ENCODE measurements around the gene CENATAC. TPM values are rescaled to one million over a fixed set of nuclear protein-coding genes. Genes with fewer than 3 reads are reported as not detected.

CENATAC gene
- total and polyA plus RNA-seq, 4 donors = 6.0 to 33.6 (median 13.2) TPM

DNA sequence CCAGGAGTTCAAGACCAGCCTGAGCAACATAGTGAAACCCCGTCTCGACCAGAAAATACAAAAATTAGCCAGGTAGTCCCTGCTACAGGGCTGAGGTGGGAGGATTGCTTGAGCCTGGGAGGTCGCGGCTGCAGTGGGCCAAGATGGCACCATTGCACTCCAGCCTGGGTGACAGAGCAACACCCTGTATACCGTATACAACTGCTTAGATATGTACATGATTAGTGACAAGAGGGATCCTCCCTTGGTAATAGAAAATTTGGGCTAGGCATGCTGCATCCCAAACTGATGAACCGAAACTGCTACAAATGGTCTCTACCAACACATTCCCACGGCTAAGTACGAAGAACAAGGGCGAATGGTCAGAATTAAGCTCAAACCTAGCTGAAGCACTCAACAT, 45.0 kb downstream of the CENATAC start:
- Histone ChIP-seq H3K36me3 (ENCODE audit: control insufficient read depth in 4 of 4, insufficient read depth in 3 of 4, low read depth in 1 of 4, low read length in 3 of 4) (peaks cover 16 to 32% (median 19%) of the 10 kb centered on the region in 4 donors), H3K4me3 (ENCODE audit: low read depth in 1 of 3, low read length in 3 of 3) (no peak overlapping the region), H3K27ac (ENCODE audit: low read depth in 1 of 2, low read length in 2 of 2) (no peak overlapping the region), H3K27me3 (ENCODE audit: control insufficient read depth in 4 of 4, insufficient read depth in 4 of 4, low read length in 3 of 4) (no peaks in the 10 kb centered on the region), H3K9me3 (ENCODE audit: control insufficient read depth in 4 of 4, low read length in 3 of 4) (no peaks in the 10 kb centered on the region), H3K9ac (ENCODE audit: low read depth in 1 of 2, low read length in 2 of 2) (no peak overlapping the region), H3K4me1 (ENCODE audit: control insufficient read depth in 4 of 4, insufficient read depth in 4 of 4, low read length in 3 of 4) (no peaks in the 10 kb centered on the region)
- WGBS = 84% methylated on average over 9 of the region's 9 CpGs
- no peak for TF ChIP-seq RAD21 (IDR thresholded peaks at IDR 0.05)
- DNase-seq (ENCODE audit: low spot score) = no peak

DNA sequence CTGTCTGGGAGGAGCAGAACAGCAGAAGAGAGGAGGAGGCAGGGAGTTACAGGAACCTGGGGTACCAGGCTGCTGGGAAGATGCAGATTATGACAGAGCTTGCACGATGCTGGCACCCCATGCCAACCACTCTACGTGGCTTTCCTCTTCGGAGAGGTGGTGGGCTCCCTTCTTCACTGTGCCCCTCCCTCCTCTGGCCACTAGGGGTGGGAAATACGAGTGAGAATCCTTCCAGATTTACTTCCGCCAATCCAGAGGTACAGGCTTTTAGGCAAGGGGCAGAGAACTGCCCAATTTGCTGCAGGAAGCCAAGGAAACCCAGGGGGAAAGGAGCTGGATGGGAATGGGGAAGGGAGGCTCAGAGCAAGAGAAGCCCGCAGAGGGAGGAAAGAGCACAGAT, 46.8 kb downstream of the CENATAC start:
- Histone ChIP-seq H3K27ac (ENCODE audit: low read depth in 1 of 2, low read length in 2 of 2) (no peak overlapping the region), H3K36me3 (ENCODE audit: control insufficient read depth in 4 of 4, insufficient read depth in 3 of 4, low read depth in 1 of 4, low read length in 3 of 4) (peaks cover 24 to 50% (median 35%) of the 10 kb centered on the region in 4 donors), H3K9ac (ENCODE audit: low read depth in 1 of 2, low read length in 2 of 2) (no peak overlapping the region), H3K27me3 (ENCODE audit: control insufficient read depth in 4 of 4, insufficient read depth in 4 of 4, low read length in 3 of 4) (no peaks in the 10 kb centered on the region), H3K4me1 (ENCODE audit: control insufficient read depth in 4 of 4, insufficient read depth in 4 of 4, low read length in 3 of 4) (no peaks in the 10 kb centered on the region), H3K9me3 (ENCODE audit: control insufficient read depth in 4 of 4, low read length in 3 of 4) (no peaks in the 10 kb centered on the region), H3K4me3 (ENCODE audit: low read depth in 1 of 3, low read length in 3 of 3) (no peak overlapping the region)
- TF ChIP-seq SP1 (IDR thresholded peaks at IDR 0.05) (no peak), NR2F2 (IDR thresholded peaks at IDR 0.05) (no peak), HNF4G (IDR thresholded peaks at IDR 0.05) (no peak)
- TF ChIP-seq, protein P1, sequence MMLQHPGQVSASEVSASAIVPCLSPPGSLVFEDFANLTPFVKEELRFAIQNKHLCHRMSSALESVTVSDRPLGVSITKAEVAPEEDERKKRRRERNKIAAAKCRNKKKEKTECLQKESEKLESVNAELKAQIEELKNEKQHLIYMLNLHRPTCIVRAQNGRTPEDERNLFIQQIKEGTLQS (IDR thresholded peaks at IDR 0.05) = no peak
- no peak for DNase-seq (ENCODE audit: low spot score)
- 88% methylated on average over 6 of the region's 6 CpGs for WGBS

DNA sequence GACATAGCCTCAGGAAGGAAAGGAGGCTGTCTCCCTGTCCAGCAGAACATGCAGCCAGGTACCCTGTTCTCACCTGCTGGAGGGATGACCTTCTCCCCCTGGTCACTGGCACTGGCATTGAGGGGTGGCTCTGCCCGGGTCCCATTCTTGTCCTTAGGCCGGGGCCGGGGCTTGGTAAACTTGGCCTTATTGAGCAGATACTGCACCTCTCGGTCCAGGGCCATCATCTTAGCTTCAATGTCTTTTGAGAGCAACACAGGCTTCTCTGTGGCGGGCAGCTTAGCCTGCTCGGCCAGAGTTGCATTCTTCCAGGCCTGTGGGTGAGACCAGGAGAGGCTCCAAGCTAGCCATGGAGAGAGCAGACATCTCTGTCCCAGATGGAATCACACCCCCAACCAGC, 48.6 kb downstream of the CENATAC start:
- Histone ChIP-seq H3K36me3 (ENCODE audit: control insufficient read depth in 4 of 4, insufficient read depth in 3 of 4, low read depth in 1 of 4, low read length in 3 of 4) (peaks cover 27 to 66% (median 43%) of the 10 kb centered on the region in 4 donors), H3K4me3 (ENCODE audit: low read depth in 1 of 3, low read length in 3 of 3) (no peak overlapping the region), H3K4me1 (ENCODE audit: control insufficient read depth in 4 of 4, insufficient read depth in 4 of 4, low read length in 3 of 4) (no peaks in the 10 kb centered on the region), H3K9ac (ENCODE audit: low read depth in 1 of 2, low read length in 2 of 2) (no peak overlapping the region), H3K9me3 (ENCODE audit: control insufficient read depth in 4 of 4, low read length in 3 of 4) (no peaks in the 10 kb centered on the region), H3K27ac (ENCODE audit: low read depth in 1 of 2, low read length in 2 of 2) (no peak overlapping the region), H3K27me3 (ENCODE audit: control insufficient read depth in 4 of 4, insufficient read depth in 4 of 4, low read length in 3 of 4) (no peaks in the 10 kb centered on the region)
- 95% methylated on average over 6 of the region's 6 CpGs for WGBS
- no peak for DNase-seq (ENCODE audit: low spot score)
- TF ChIP-seq, protein P2, sequence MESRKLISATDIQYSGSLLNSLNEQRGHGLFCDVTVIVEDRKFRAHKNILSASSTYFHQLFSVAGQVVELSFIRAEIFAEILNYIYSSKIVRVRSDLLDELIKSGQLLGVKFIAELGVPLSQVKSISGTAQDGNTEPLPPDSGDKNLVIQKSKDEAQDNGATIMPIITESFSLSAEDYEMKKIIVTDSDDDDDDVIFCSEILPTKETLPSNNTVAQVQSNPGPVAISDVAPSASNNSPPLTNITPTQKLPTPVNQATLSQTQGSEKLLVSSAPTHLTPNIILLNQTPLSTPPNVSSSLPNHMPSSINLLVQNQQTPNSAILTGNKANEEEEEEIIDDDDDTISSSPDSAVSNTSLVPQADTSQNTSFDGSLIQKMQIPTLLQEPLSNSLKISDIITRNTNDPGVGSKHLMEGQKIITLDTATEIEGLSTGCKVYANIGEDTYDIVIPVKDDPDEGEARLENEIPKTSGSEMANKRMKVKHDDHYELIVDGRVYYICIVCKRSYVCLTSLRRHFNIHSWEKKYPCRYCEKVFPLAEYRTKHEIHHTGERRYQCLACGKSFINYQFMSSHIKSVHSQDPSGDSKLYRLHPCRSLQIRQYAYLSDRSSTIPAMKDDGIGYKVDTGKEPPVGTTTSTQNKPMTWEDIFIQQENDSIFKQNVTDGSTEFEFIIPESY (IDR thresholded peaks at IDR 0.05) = no peak
- TF ChIP-seq RAD21 (IDR thresholded peaks at IDR 0.05) (no peak), TAF1 (conservative IDR thresholded peaks at IDR 0.05) (no peak), FOXA2 (IDR thresholded peaks at IDR 0.05) (no peak), YY1 (IDR thresholded peaks at IDR 0.05) (no peak), FOXA1 (IDR thresholded peaks at IDR 0.05) (no peak), JUND (IDR thresholded peaks at IDR 0.05) (no peak), EGR1 (IDR thresholded peaks at IDR 0.05; ENCODE audit: low read depth in 2 of 2) (no peak)
- TF ChIP-seq, protein P1 (IDR thresholded peaks at IDR 0.05) = no peak
- TF ChIP-seq, protein P3, sequence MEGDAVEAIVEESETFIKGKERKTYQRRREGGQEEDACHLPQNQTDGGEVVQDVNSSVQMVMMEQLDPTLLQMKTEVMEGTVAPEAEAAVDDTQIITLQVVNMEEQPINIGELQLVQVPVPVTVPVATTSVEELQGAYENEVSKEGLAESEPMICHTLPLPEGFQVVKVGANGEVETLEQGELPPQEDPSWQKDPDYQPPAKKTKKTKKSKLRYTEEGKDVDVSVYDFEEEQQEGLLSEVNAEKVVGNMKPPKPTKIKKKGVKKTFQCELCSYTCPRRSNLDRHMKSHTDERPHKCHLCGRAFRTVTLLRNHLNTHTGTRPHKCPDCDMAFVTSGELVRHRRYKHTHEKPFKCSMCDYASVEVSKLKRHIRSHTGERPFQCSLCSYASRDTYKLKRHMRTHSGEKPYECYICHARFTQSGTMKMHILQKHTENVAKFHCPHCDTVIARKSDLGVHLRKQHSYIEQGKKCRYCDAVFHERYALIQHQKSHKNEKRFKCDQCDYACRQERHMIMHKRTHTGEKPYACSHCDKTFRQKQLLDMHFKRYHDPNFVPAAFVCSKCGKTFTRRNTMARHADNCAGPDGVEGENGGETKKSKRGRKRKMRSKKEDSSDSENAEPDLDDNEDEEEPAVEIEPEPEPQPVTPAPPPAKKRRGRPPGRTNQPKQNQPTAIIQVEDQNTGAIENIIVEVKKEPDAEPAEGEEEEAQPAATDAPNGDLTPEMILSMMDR (IDR thresholded peaks at IDR 0.05; ENCODE audit: low read depth, low read length, missing input control) = no peak
- TF ChIP-seq, protein P4, sequence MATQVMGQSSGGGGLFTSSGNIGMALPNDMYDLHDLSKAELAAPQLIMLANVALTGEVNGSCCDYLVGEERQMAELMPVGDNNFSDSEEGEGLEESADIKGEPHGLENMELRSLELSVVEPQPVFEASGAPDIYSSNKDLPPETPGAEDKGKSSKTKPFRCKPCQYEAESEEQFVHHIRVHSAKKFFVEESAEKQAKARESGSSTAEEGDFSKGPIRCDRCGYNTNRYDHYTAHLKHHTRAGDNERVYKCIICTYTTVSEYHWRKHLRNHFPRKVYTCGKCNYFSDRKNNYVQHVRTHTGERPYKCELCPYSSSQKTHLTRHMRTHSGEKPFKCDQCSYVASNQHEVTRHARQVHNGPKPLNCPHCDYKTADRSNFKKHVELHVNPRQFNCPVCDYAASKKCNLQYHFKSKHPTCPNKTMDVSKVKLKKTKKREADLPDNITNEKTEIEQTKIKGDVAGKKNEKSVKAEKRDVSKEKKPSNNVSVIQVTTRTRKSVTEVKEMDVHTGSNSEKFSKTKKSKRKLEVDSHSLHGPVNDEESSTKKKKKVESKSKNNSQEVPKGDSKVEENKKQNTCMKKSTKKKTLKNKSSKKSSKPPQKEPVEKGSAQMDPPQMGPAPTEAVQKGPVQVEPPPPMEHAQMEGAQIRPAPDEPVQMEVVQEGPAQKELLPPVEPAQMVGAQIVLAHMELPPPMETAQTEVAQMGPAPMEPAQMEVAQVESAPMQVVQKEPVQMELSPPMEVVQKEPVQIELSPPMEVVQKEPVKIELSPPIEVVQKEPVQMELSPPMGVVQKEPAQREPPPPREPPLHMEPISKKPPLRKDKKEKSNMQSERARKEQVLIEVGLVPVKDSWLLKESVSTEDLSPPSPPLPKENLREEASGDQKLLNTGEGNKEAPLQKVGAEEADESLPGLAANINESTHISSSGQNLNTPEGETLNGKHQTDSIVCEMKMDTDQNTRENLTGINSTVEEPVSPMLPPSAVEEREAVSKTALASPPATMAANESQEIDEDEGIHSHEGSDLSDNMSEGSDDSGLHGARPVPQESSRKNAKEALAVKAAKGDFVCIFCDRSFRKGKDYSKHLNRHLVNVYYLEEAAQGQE (IDR thresholded peaks at IDR 0.05) = no peak

Measured in liver (tissue), 9 donors.